Cardiac fibroblast (primary cell): ENCODE data around the gene GTF3C1.
A peak's percentile ranks its signal among the peaks of the same experiment; 100 is the strongest.

Experiments
- DNase-seq, 2 donors: peaks; one replicate each; pipeline versions ENCODE4 v3.0.0 to v3.0.0-alpha.2; 2010; ENCODE audit warnings: low read depth in 2 of 2
- H3K4me3 ChIP-seq, 2 donors: replicated peaks in 1 of 2; 1 replicate in 1 of 2; 2 replicates in 1 of 2; pipeline ENCODE4 v1.5.1; 2011; ENCODE audit warnings: low read depth in 2 of 2, low read length in 2 of 2, mild to moderate bottlenecking in 2 of 2, moderate library complexity in 1 of 2
- TF ChIP-seq, protein P1 (sequence below): IDR thresholded peaks from one replicate; pipeline ENCODE4 v1.5.1; 2011; ENCODE audit warnings: low read depth, mild to moderate bottlenecking, low read length, inconsistent platforms

Gene GTF3C1

DNA sequence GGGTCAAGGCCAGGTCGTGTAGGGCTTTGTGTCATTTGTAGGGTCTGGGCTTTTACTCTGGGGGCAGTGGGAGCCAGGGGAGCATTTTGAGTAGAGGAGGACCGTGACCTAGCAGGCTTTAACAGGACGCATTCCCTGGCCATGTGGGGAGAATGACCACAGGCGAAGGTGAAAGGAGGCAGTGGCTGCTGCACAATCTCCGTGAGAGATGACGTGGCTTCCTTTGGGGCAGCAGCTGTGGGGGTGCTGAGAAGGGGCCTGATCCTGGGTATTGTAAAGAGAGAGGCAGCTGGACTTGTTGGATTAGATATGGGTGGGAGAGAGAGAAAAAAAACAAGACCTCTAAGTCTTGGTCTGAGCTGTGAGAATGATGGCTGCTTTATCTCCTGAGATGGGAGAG lies 46.3 kb upstream of the GTF3C1 start:
- peak; percentile 28 to 51 for DNase-seq
- TF ChIP-seq, protein P1, sequence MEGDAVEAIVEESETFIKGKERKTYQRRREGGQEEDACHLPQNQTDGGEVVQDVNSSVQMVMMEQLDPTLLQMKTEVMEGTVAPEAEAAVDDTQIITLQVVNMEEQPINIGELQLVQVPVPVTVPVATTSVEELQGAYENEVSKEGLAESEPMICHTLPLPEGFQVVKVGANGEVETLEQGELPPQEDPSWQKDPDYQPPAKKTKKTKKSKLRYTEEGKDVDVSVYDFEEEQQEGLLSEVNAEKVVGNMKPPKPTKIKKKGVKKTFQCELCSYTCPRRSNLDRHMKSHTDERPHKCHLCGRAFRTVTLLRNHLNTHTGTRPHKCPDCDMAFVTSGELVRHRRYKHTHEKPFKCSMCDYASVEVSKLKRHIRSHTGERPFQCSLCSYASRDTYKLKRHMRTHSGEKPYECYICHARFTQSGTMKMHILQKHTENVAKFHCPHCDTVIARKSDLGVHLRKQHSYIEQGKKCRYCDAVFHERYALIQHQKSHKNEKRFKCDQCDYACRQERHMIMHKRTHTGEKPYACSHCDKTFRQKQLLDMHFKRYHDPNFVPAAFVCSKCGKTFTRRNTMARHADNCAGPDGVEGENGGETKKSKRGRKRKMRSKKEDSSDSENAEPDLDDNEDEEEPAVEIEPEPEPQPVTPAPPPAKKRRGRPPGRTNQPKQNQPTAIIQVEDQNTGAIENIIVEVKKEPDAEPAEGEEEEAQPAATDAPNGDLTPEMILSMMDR = no peak
- H3K4me3 ChIP-seq = no peak overlapping the region

DNA sequence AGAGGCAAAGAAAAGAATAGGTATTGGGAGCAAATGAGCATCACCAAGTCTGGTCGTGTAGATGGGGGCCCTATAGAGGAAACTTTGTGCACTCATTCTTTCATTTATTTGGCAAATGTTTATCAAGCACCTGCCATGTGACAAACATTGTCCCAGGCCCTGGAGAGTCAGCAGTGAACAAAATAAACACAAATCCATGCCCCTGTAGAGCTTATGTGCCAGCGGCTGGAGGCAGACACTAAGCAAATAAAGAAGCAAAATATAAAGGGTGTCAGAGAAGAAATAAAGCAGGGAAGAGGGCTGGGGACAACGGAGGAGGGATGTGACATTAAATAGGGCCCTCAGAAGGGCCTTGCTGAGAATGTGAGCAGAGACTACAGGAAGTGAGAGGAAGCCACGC lies 45.8 kb upstream of the GTF3C1 start:
- no peak overlapping the region for H3K4me3 ChIP-seq
- TF ChIP-seq, protein P1 = no peak
- no peak for DNase-seq

DNA sequence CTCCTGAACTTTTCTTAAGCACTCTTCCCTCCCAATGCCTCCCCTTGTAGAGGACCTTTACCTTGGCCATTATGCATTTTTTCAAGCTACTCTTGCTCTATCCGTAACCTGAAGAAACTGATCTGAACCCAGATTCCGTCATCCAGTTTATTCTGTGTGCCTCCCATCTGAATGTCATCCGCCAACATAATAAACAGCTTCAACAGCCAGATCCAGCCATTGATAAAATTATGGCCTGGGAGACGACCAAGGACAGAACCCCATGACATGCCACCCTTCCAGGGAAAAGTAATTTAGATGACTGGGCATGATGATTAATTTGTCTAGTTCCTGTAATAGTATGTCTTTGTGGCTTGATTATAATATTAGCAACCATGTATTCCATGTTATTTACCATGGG lies 42.1 kb upstream of the GTF3C1 start:
- H3K4me3 ChIP-seq = no peak overlapping the region
- DNase-seq = no peak
- TF ChIP-seq, protein P1 = no peak

DNA sequence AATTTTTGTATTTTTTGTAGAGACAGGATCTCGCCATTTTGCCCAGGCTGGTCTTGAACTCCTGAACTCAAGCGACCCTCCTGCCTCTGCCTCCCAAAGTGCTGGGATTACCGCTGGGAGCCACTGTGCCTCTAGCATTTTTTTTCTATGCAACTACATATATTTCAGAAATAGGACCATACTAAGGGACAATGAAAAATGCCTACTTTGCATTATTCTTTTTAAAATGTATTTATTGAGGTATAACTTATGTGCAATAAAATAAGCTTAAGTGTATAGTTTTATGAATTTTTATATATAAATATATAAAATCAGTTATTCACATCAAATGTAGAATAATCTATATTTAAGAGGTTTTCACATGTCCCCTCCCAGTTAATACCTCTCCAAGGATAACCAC lies 38.3 kb upstream of the GTF3C1 start:
- no peak overlapping the region for H3K4me3 ChIP-seq
- TF ChIP-seq, protein P1 = no peak
- DNase-seq = no peak

DNA sequence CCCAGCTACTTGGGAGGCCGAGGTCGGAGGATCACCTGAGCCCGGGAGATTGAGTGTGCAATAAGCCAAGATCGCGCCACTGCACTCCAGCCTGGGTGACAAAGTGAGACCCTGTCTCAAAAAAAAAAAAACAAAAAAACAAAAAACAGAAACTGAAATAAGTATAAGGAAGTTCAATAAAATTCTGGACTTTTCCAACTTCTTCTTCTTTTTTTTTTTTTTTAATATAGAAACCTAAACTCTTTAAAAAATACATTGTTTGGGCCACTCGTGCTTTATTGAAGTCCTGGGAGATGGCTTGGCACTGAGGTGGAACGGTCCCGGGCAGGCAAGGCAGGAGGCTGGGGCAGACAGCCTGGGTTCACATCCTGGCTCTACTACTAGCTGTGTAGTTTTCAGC lies 37.0 kb upstream of the GTF3C1 start:
- no peak for DNase-seq
- no peak overlapping the region for H3K4me3 ChIP-seq
- TF ChIP-seq, protein P1 = no peak

DNA sequence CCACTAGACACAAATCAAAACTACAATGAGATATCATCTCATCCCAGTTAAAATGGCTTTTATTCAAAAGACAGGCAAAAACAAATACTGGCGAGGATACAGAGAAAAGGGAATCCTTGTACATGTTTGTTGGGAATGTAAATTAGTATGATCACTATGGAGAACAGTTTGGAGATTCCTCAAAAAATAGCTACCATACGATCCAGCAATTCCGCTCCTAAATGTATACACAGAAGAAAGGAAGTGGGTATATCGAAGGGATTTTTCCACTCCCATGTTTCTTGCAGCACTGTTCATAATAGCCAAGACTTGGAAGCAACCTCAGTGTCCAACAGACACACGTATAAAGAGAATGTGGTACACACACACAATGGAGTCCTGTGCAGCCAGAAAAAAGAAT lies 35.5 kb upstream of the GTF3C1 start:
- no peak for DNase-seq
- TF ChIP-seq, protein P1 = no peak
- H3K4me3 ChIP-seq = no peak overlapping the region

DNA sequence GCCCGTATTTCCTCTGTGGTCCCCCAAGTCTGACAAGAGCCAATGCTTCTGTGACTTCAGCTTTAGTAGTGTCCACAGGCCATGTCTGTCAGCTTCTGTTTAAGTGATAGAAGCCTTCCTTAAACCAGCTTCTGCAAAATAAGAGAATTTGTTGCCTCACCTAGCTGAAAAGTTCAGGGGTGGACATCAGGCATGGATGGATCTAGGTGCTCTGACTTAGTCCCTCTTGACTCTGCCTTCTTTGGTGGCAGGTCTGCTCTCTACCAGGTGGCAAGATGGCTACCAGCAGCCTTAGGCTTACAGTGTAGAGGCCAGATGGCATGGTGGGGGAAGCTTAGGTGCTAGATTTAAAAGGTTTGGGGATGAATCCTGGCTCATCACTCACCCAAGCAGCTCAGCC lies 33.9 kb upstream of the GTF3C1 start:
- no peak for DNase-seq
- H3K4me3 ChIP-seq = no peak overlapping the region
- TF ChIP-seq, protein P1 = no peak
